Adrenal gland (tissue), 5 donors: Measurements from ENCODE around the gene ARHGAP31.

Experiments used
- POLR2A ChIP-seq, 2 donors: fragments of 450-650 bp; IDR thresholded peaks; one replicate each; pipeline ENCODE4 v1.6.1; 2017; ENCODE audit warnings: antibody characterized with exemption in 2 of 2, mild to moderate bottlenecking in 2 of 2, moderate library complexity in 1 of 2
- TF ChIP-seq, protein P1 (sequence below), 6 experiments: fragments of 450-650 bp in 4 of 6; fragments of 200-600 bp in 2 of 6; sonication (generic) in 1 of 6; IDR thresholded peaks; 1 replicate in 5 of 6; 2 replicates in 1 of 6; pipeline versions ENCODE4 v1.5.1 to v1.8.0; 2016 to 2021; ENCODE audit warnings: antibody characterized with exemption in 6 of 6, mild to moderate bottlenecking in 2 of 6, moderate library complexity in 1 of 6
- donor health status: DM: no; HTN: no; CAD: no.

GRCh38 chr3:119302697-119303551 is 8.7 kb downstream of the ARHGAP31 start:
- TF ChIP-seq, protein P1, sequence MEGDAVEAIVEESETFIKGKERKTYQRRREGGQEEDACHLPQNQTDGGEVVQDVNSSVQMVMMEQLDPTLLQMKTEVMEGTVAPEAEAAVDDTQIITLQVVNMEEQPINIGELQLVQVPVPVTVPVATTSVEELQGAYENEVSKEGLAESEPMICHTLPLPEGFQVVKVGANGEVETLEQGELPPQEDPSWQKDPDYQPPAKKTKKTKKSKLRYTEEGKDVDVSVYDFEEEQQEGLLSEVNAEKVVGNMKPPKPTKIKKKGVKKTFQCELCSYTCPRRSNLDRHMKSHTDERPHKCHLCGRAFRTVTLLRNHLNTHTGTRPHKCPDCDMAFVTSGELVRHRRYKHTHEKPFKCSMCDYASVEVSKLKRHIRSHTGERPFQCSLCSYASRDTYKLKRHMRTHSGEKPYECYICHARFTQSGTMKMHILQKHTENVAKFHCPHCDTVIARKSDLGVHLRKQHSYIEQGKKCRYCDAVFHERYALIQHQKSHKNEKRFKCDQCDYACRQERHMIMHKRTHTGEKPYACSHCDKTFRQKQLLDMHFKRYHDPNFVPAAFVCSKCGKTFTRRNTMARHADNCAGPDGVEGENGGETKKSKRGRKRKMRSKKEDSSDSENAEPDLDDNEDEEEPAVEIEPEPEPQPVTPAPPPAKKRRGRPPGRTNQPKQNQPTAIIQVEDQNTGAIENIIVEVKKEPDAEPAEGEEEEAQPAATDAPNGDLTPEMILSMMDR (IDR thresholded peaks at IDR 0.05): no peak
- no peak for TF ChIP-seq POLR2A (IDR thresholded peaks at IDR 0.05)
